ENCODE data around the gene APBA1. TPM values are rescaled to one million over a fixed set of nuclear protein-coding genes. Genes with fewer than 3 reads are reported as not detected.
"Not testable (repeated sequence)": the region's sequence is repeated elsewhere in the genome, so short reads cannot be mapped to it uniquely, and the experiment has no call there.

APBA1 gene
- total RNA-seq, 1 donor, result 11.2 TPM

- no peak overlapping the region for H3K4me3 ChIP-seq (ENCODE audit: low read depth, low read length)
- TF ChIP-seq, protein P1, sequence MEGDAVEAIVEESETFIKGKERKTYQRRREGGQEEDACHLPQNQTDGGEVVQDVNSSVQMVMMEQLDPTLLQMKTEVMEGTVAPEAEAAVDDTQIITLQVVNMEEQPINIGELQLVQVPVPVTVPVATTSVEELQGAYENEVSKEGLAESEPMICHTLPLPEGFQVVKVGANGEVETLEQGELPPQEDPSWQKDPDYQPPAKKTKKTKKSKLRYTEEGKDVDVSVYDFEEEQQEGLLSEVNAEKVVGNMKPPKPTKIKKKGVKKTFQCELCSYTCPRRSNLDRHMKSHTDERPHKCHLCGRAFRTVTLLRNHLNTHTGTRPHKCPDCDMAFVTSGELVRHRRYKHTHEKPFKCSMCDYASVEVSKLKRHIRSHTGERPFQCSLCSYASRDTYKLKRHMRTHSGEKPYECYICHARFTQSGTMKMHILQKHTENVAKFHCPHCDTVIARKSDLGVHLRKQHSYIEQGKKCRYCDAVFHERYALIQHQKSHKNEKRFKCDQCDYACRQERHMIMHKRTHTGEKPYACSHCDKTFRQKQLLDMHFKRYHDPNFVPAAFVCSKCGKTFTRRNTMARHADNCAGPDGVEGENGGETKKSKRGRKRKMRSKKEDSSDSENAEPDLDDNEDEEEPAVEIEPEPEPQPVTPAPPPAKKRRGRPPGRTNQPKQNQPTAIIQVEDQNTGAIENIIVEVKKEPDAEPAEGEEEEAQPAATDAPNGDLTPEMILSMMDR (IDR thresholded peaks at IDR 0.05; ENCODE audit: insufficient read depth, low read depth, low read length), result no peak
- DNase-seq (ENCODE audit: low read depth), result no peak
These were observed 68.5 kb downstream of the APBA1 start for GRCh38 chr9:69603656-69604055.

- TF ChIP-seq, protein P1 (IDR thresholded peaks at IDR 0.05; ENCODE audit: insufficient read depth, low read depth, low read length), result no peak
- no peak overlapping the region for H3K4me3 ChIP-seq (ENCODE audit: low read depth, low read length)
- DNase-seq (ENCODE audit: low read depth), result no peak
These were observed 69.4 kb downstream of the APBA1 start for GRCh38 chr9:69602773-69603172.

GRCh38 chr9:69601698-69602097 is 70.5 kb downstream of the APBA1 start:
- no peak for DNase-seq (ENCODE audit: low read depth)
- H3K4me3 ChIP-seq (ENCODE audit: low read depth, low read length), result no peak overlapping the region
- TF ChIP-seq, protein P1 (IDR thresholded peaks at IDR 0.05; ENCODE audit: insufficient read depth, low read depth, low read length), result no peak

DNA sequence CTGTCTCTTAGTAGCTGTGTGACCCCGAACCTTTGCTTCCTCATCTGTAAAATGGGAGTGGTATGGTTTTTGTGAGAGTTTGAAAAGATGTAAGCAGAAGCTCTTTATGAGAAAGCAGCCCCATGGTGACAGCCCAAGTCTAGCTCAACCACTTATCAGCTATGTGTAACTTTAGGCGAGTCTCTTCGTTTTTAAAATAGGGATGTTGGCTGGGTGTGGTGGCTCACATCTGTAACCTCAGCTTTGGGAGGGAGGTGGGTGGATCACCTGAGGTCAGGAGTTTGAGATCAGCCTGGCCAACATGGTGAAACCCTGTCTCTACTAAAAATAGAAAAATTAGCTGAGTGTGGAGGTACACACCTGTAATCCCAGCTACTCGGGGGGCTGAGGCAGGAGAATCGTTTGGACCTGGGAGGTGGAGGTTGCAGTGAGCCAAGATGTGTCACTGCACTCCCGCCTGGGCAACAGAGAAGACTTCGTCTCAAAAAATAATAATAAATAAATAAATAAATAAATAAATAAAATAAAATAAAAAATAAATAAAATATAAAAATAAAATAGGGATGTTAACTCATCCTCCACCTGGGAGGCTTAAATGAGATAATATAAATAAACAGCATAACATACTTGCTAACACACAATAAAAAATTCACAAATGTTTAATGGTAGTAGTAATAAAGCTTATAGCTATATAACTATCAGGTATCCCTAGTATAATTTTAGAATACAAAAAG is 71.7 kb downstream of the APBA1 start:
- TF ChIP-seq, protein P1 (IDR thresholded peaks at IDR 0.05; ENCODE audit: insufficient read depth, low read depth, low read length), result no peak
- no peak overlapping the region for H3K4me3 ChIP-seq (ENCODE audit: low read depth, low read length)
- DNase-seq (ENCODE audit: low read depth), result no peak

GRCh38 chr9:69599232-69599971 is 72.8 kb downstream of the APBA1 start:
- TF ChIP-seq, protein P1 (IDR thresholded peaks at IDR 0.05; ENCODE audit: insufficient read depth, low read depth, low read length), result no peak
- peak; percentile 20 for DNase-seq (ENCODE audit: low read depth)
- H3K4me3 ChIP-seq (ENCODE audit: low read depth, low read length), result no peak overlapping the region

GRCh38 chr9:69596906-69597305 is 75.3 kb downstream of the APBA1 start:
- DNase-seq (ENCODE audit: low read depth); H3K4me3 ChIP-seq (ENCODE audit: low read depth, low read length): not testable (repeated sequence)

DNA sequence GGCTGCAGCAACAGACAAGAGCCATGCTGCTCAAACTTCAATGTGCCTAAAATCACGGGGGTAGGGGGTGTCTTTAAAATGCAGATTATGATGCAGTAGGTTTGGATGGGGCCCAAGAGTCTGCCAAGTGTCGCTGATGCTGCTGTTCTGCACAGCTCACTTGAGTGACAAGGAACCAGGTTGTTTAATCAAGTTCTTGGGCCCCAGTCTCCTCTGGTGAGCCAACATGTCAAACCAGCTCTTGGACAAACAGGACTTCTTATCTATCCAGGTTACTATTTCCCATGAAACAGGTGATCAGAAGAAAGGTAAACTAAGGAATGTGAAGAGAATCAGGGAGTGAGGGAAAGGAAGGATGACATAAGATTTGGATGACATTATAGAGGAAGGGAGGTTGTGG is 78.0 kb downstream of the APBA1 start:
- no peak for DNase-seq (ENCODE audit: low read depth)
- no peak overlapping the region for H3K4me3 ChIP-seq (ENCODE audit: low read depth, low read length)
- TF ChIP-seq, protein P1 (IDR thresholded peaks at IDR 0.05; ENCODE audit: insufficient read depth, low read depth, low read length), result no peak
